ENCODE measurements around the gene SETDB2. TPM values are rescaled to one million over a fixed set of nuclear protein-coding genes. Genes with fewer than 3 reads are reported as not detected.

SETDB2 gene
- total RNA-seq, 2 experiments from 2014 or later, result 11.3 to 11.5 TPM

- ATAC-seq, result no peak
- Mint-ChIP-seq H3K27me3 (no peaks in the 10 kb centered on the region), H3K9me3 (no peaks in the 10 kb centered on the region), H3K4me3 (no peak overlapping the region), H3K36me3 (ENCODE audit: low read depth) (peaks cover 27% of the 10 kb centered on the region), H3K27ac (no peak overlapping the region), H3K4me1 (ENCODE audit: low read depth) (no peaks in the 10 kb centered on the region)
- ChIA-PET POLR2A (no interaction called here), CTCF (interaction anchor here (0.7 to 1.2 kb wide), 3 partner anchors 10 to 50 kb away, joined by 3 read pairs; no protein-coding TSS in a partner anchor)
- no peak for DNase-seq
- intact Hi-C loops (cut with micrococcal nuclease), result no loop called here
- no peak for TF ChIP-seq CTCF (IDR thresholded peaks at IDR 0.05)
Measured at GRCh38 chr13:49517461-49517860, 73.4 kb downstream of the SETDB2 start.

- peaks cover 12% of the 10 kb centered on the region for H3K36me3 Mint-ChIP-seq (ENCODE audit: low read depth)
- no peak for DNase-seq
- no peaks in the 10 kb centered on the region for H3K9me3 Mint-ChIP-seq
- no peaks in the 10 kb centered on the region for H3K27me3 Mint-ChIP-seq
- no peak overlapping the region for H3K27ac Mint-ChIP-seq
- H3K4me1 Mint-ChIP-seq (ENCODE audit: low read depth), result peaks cover 3% of the 10 kb centered on the region
- H3K4me3 Mint-ChIP-seq, result no peak overlapping the region
- no peak for ATAC-seq
- no peak for TF ChIP-seq CTCF (IDR thresholded peaks at IDR 0.05)
- intact Hi-C loops (cut with micrococcal nuclease), result no loop called here
- ChIA-PET POLR2A (no interaction called here), CTCF (interaction anchor here (1.5 kb wide), 1 partner anchor 85 kb away, joined by 6 read pairs; no protein-coding TSS in a partner anchor)
Measured at GRCh38 chr13:49521224-49521623, 77.2 kb downstream of the SETDB2 start.

GRCh38 chr13:49524740-49525501 lies 80.8 kb downstream of the SETDB2 start:
- peaks cover 21% of the 10 kb centered on the region for H3K36me3 Mint-ChIP-seq (ENCODE audit: low read depth)
- no peaks in the 10 kb centered on the region for H3K27me3 Mint-ChIP-seq
- DNase-seq (no peak), ATAC-seq (peak; percentile 30)
- POLR2A ChIA-PET, result interaction anchor here (0.9 kb wide), 1 partner anchor 10 kb away, joined by 3 read pairs; no protein-coding TSS in a partner anchor
- H3K9me3 Mint-ChIP-seq, result no peaks in the 10 kb centered on the region
- H3K4me1 Mint-ChIP-seq (ENCODE audit: low read depth), result peaks cover 3% of the 10 kb centered on the region
- H3K27ac Mint-ChIP-seq, result no peak overlapping the region
- CTCF ChIA-PET, result interaction anchor here (1.2 to 1.7 kb wide), 2 partner anchors 13 to 82 kb away, joined by 3 to 4 read pairs; no protein-coding TSS in a partner anchor
- intact Hi-C loops (cut with micrococcal nuclease), result no loop called here
- no peak for TF ChIP-seq CTCF (IDR thresholded peaks at IDR 0.05)
- no peak overlapping the region for H3K4me3 Mint-ChIP-seq

- CTCF ChIA-PET, result no interaction called here
- H3K4me3 Mint-ChIP-seq, result no peak overlapping the region
- H3K27me3 Mint-ChIP-seq, result no peaks in the 10 kb centered on the region
- no peak for ATAC-seq
- intact Hi-C loops (cut with micrococcal nuclease), result no loop called here
- no peak for DNase-seq
- H3K36me3 Mint-ChIP-seq (ENCODE audit: low read depth), result peaks cover 25% of the 10 kb centered on the region
- H3K4me1 Mint-ChIP-seq (ENCODE audit: low read depth), result peaks cover 11% of the 10 kb centered on the region
- POLR2A ChIA-PET, result no interaction called here
- no peak for TF ChIP-seq CTCF (IDR thresholded peaks at IDR 0.05)
- H3K9me3 Mint-ChIP-seq, result no peaks in the 10 kb centered on the region
- peak overlapping the region; percentile 20 for H3K27ac Mint-ChIP-seq
Measured at GRCh38 chr13:49527123-49527522, 83.0 kb downstream of the SETDB2 start.

- Mint-ChIP-seq H3K4me3 (no peak overlapping the region), H3K4me1 (ENCODE audit: low read depth) (peaks cover 11% of the 10 kb centered on the region), H3K27me3 (no peaks in the 10 kb centered on the region), H3K9me3 (no peaks in the 10 kb centered on the region), H3K36me3 (ENCODE audit: low read depth) (peaks cover 25% of the 10 kb centered on the region), H3K27ac (no peak overlapping the region)
- TF ChIP-seq CTCF (IDR thresholded peaks at IDR 0.05), result no peak
- intact Hi-C loops (cut with micrococcal nuclease), result no loop called here
- POLR2A ChIA-PET, result interaction anchor here (1.2 kb wide), 1 partner anchor 83 kb away, joined by 3 read pairs; no protein-coding TSS in a partner anchor
- no peak for DNase-seq
- CTCF ChIA-PET, result interaction anchor here (1.1 kb wide), 1 partner anchor 9 kb away, joined by 3 read pairs; no protein-coding TSS in a partner anchor
- no peak for ATAC-seq
Measured at GRCh38 chr13:49528161-49528560, 84.1 kb downstream of the SETDB2 start.
